Spinal cord (tissue), 10 donors: ENCODE results near the gene GSAP. TPM values are rescaled to one million over a fixed set of nuclear protein-coding genes. Genes with fewer than 3 reads are reported as not detected.
A peak's percentile ranks its signal among the peaks of the same experiment; 100 is the strongest.
"Not testable (repeated sequence)": the region's sequence is repeated elsewhere in the genome, so short reads cannot be mapped to it uniquely, and the experiment has no call there.

Experiments
- DNase-seq, 6 donors: peaks; one replicate each; pipeline versions ENCODE4 v3.0.0 to v3.0.0-alpha.2; 2013 to 2015; ENCODE audit warnings: low spot score in 6 of 6, low read depth in 4 of 6
- H3K27ac ChIP-seq: one replicate; pipeline ENCODE4 v1.5.1; 2013; ENCODE audit warnings: low read depth, low read length, control low read depth
- H3K27me3 ChIP-seq: one replicate; pipeline ENCODE4 v1.6.1; 2013; ENCODE audit warnings: low read length; ENCODE audit not compliant: control insufficient read depth, insufficient read depth
- H3K36me3 ChIP-seq: one replicate; pipeline ENCODE4 v1.6.1; 2013; ENCODE audit warnings: low read length; ENCODE audit not compliant: control insufficient read depth, insufficient read depth
- H3K4me1 ChIP-seq: one replicate; pipeline ENCODE4 v1.6.1; 2013; ENCODE audit warnings: low read length; ENCODE audit not compliant: control insufficient read depth, insufficient read depth
- H3K4me3 ChIP-seq: one replicate; pipeline ENCODE4 v1.5.1; 2013; ENCODE audit warnings: low read depth, low read length, control low read depth
- H3K9me3 ChIP-seq: one replicate; pipeline ENCODE4 v1.6.1; 2013; ENCODE audit warnings: low read length; ENCODE audit not compliant: control insufficient read depth, insufficient read depth
- WGBS: methylation state at CpG from one replicate; pipeline ENCODE4 v1.1.5; 2013; ENCODE audit warnings: missing lambda C conversion rate; ENCODE audit not compliant: insufficient coverage; 5-methylcytosine and 5-hydroxymethylcytosine counted together
- polyA plus RNA-seq, 2 donors: library from polyadenylated mRNA; unstranded; fragments of 120-200 nt; gene quantifications; one replicate each; pipeline ENCODE4 v1.2.1, GENCODE V29; 2013; ENCODE audit not compliant: insufficient read length in 2 of 2
- total RNA-seq, 2 donors: library from RNA; depleted of rRNA in 1 of 2; stranded (reverse); fragments of 120-200 nt in 1 of 2; fragments of >200 nt in 1 of 2; gene quantifications; one replicate each; pipeline versions ENCODE4 v1.2.3 to v1.2.4, GENCODE V29; 2013 to 2014
- donor health status: healthy.

GSAP gene
- total and polyA plus RNA-seq, 4 donors, result 11.2 to 18.4 (median 14.7) TPM

- Histone ChIP-seq H3K9me3 (no peaks in the 10 kb centered on the region), H3K4me1 (no peaks in the 10 kb centered on the region), H3K36me3 (no peaks in the 10 kb centered on the region), H3K4me3 (no peak overlapping the region), H3K27ac (no peak overlapping the region), H3K27me3 (no peaks in the 10 kb centered on the region)
- no peak for DNase-seq
- WGBS, result 89% methylated on average over 7 of the region's 9 CpGs
These were observed 61.2 kb downstream of the GSAP start for GRCh38 chr7:77354914-77355313.

- Histone ChIP-seq H3K9me3 (no peaks in the 10 kb centered on the region), H3K4me1 (no peaks in the 10 kb centered on the region), H3K4me3 (no peak overlapping the region), H3K36me3 (no peaks in the 10 kb centered on the region), H3K27ac (no peak overlapping the region), H3K27me3 (no peaks in the 10 kb centered on the region)
- DNase-seq, result no peak
- WGBS, result no CpG with 5 or more reads among the region's 2 CpGs
These were observed 61.7 kb downstream of the GSAP start for GRCh38 chr7:77354484-77354883.

GRCh38 chr7:77353911-77354310 is 62.2 kb downstream of the GSAP start:
- WGBS, result 100% methylated on average over 1 of the region's 6 CpGs
- H3K27me3 ChIP-seq, result no peaks in the 10 kb centered on the region

DNA sequence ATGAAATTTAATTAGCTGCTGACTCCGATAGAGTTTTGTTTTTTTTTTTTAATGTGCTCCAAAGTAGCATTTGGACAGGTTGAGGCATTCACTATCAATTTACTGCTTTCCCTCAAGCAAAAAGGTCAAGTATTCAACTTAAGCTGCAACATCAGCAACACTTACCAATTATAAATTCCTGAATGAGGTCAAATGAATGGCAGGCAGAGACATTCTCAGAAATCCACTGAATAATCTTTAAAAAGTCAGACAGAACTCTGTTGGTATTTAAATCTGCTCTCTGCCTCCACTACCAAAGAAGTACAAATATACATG is 62.8 kb downstream of the GSAP start:
- no peak for DNase-seq
- Histone ChIP-seq H3K4me3 (no peak overlapping the region), H3K4me1 (no peaks in the 10 kb centered on the region), H3K27ac (no peak overlapping the region), H3K27me3 (no peaks in the 10 kb centered on the region), H3K9me3 (no peaks in the 10 kb centered on the region), H3K36me3 (no peaks in the 10 kb centered on the region)
- no CpG with 5 or more reads among the region's 1 CpG for WGBS

More at GRCh38 chr7:77353911-77354310, 62.2 kb downstream of the GSAP start:
- Histone ChIP-seq H3K9me3 (no peaks in the 10 kb centered on the region), H3K27ac (no peak overlapping the region), H3K36me3 (no peaks in the 10 kb centered on the region), H3K4me3 (no peak overlapping the region), H3K4me1 (no peaks in the 10 kb centered on the region)
- no peak for DNase-seq

- WGBS, result no CpG with 5 or more reads among the region's 4 CpGs
- H3K27ac ChIP-seq, result no peak overlapping the region
- no peaks in the 10 kb centered on the region for H3K9me3 ChIP-seq
- H3K27me3 ChIP-seq, result no peaks in the 10 kb centered on the region
- H3K36me3 ChIP-seq, result no peaks in the 10 kb centered on the region
- DNase-seq, result no peak
- H3K4me1 ChIP-seq, result no peaks in the 10 kb centered on the region
- H3K4me3 ChIP-seq, result no peak overlapping the region
These were observed 63.3 kb downstream of the GSAP start for GRCh38 chr7:77352665-77353406.

DNA sequence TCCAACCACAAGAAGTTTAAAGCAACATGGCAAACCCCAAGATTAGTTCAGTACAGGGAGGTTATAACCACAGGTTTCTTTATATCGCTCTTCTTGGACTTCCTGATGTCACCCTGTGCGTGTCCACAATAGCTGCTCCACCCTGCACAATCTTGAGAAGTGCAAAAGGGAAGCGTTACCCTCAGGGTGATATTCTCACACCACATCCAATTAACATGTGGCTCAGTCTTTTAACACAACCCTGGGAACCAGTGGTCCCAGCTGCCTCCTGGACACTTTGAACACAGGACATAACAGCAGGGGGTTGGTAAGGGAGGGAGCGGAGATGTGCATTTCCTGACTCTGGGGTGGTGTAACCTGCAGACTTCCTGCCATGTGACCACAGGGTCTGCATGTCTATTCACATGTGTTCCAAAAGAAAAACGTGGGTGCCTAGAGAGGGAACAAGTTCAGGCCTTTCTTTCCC is 64.6 kb downstream of the GSAP start:
- WGBS, result 90% methylated on average over 2 of the region's 5 CpGs
- no peaks in the 10 kb centered on the region for H3K27me3 ChIP-seq
- DNase-seq, result no peak
- no peaks in the 10 kb centered on the region for H3K36me3 ChIP-seq
- no peak overlapping the region for H3K4me3 ChIP-seq
- no peaks in the 10 kb centered on the region for H3K4me1 ChIP-seq
- H3K27ac ChIP-seq, result no peak overlapping the region
- H3K9me3 ChIP-seq, result no peaks in the 10 kb centered on the region

DNA sequence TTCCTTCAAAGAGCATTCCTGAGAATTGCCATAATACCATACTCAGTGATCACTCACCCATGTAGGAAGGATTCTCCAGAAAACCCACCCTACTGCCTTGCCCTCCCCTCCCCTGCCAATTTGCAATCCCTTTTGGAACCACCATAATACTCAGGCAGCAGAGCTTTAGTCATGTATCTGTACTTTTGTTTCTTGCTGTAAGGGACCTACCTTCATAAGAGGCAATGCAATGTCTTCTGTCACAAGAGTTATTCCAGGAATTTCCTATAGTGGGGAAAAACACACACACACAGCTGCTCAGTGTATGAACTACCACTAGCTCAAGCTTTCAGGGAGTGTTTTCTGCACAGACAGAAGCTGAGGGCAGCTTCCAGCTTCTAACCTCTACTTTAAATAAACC is 67.0 kb downstream of the GSAP start:
- Histone ChIP-seq H3K27ac (peak overlapping the region; percentile 33), H3K4me1 (no peaks in the 10 kb centered on the region), H3K9me3 (no peaks in the 10 kb centered on the region), H3K4me3 (no peak overlapping the region), H3K36me3 (no peaks in the 10 kb centered on the region), H3K27me3 (no peaks in the 10 kb centered on the region)
- no peak for DNase-seq

GRCh38 chr7:77348371-77348813 is 67.8 kb downstream of the GSAP start:
- peak in 1 of 6 donors; percentile 31 for DNase-seq
- no peaks in the 10 kb centered on the region for H3K4me1 ChIP-seq
- H3K4me3 ChIP-seq, result no peak overlapping the region
- H3K9me3 ChIP-seq, result no peaks in the 10 kb centered on the region
- H3K36me3 ChIP-seq, result no peaks in the 10 kb centered on the region
- 58% methylated on average over 3 of the region's 3 CpGs for WGBS
- H3K27ac ChIP-seq, result no peak overlapping the region
- H3K27me3 ChIP-seq, result no peaks in the 10 kb centered on the region

GRCh38 chr7:77346441-77346840 is 69.7 kb downstream of the GSAP start:
- no CpG with 5 or more reads among the region's 3 CpGs for WGBS
- no peaks in the 10 kb centered on the region for H3K4me1 ChIP-seq
- no peak overlapping the region for H3K4me3 ChIP-seq
- H3K27me3 ChIP-seq, result no peaks in the 10 kb centered on the region
- no peak for DNase-seq
- H3K27ac ChIP-seq, result no peak overlapping the region
- no peaks in the 10 kb centered on the region for H3K9me3 ChIP-seq
- H3K36me3 ChIP-seq, result no peaks in the 10 kb centered on the region

- not testable (repeated sequence) for H3K9me3 ChIP-seq, H3K36me3 ChIP-seq, DNase-seq, H3K27ac ChIP-seq, H3K27me3 ChIP-seq, H3K4me3 ChIP-seq, H3K4me1 ChIP-seq
- WGBS, result 91% methylated on average over 9 of the region's 9 CpGs
These were observed 70.7 kb downstream of the GSAP start for GRCh38 chr7:77345426-77345825.
